Effector memory CD4-positive, alpha-beta T cell (primary cell): Measurements from ENCODE around the gene TELO2.

ENCODE experiments used
- DNase-seq, 3 donors: peaks; one replicate each; pipeline ENCODE4 v3.0.0-alpha.2; 2020
- H3K27ac ChIP-seq: 2 replicates; pipeline ENCODE4 v1.7.0; 2013; ENCODE audit warnings: mild to moderate bottlenecking, low read length, moderate library complexity; ENCODE audit not compliant: insufficient read depth, poor library complexity, severe bottlenecking
- H3K27me3 ChIP-seq: replicated peaks from 2 replicates; pipeline ENCODE4 v1.7.0; 2013; ENCODE audit warnings: mild to moderate bottlenecking, low read length; ENCODE audit not compliant: insufficient read depth, control insufficient read depth, poor library complexity, severe bottlenecking
- H3K36me3 ChIP-seq: 2 replicates; pipeline ENCODE4 v1.7.0; 2013; ENCODE audit warnings: mild to moderate bottlenecking, low read length, moderate library complexity; ENCODE audit not compliant: control insufficient read depth, insufficient read depth
- H3K4me1 ChIP-seq: 2 replicates; pipeline ENCODE4 v1.7.0; 2013; ENCODE audit warnings: low read length, mild to moderate bottlenecking; ENCODE audit not compliant: control insufficient read depth, insufficient read depth, poor library complexity, severe bottlenecking
- H3K4me3 ChIP-seq: 2 replicates; pipeline ENCODE4 v1.7.0; 2013; ENCODE audit warnings: low read length, low read depth, mild to moderate bottlenecking; ENCODE audit not compliant: insufficient read depth, poor library complexity, severe bottlenecking
- H3K9me3 ChIP-seq: 2 replicates; pipeline ENCODE4 v1.7.0; 2013; ENCODE audit warnings: mild to moderate bottlenecking, low read length, moderate library complexity; ENCODE audit not compliant: control insufficient read depth

Gene TELO2

GRCh38 chr16:1553946-1554825 is 61.0 kb downstream of the TELO2 start:
- Histone ChIP-seq H3K9me3 (no peaks in the 10 kb centered on the region), H3K27me3 (no peaks in the 10 kb centered on the region), H3K4me1 (peaks cover 4% of the 10 kb centered on the region), H3K4me3 (no peak overlapping the region), H3K27ac (no peak overlapping the region), H3K36me3 (peaks cover 58% of the 10 kb centered on the region)
- DNase-seq = no peak

DNA sequence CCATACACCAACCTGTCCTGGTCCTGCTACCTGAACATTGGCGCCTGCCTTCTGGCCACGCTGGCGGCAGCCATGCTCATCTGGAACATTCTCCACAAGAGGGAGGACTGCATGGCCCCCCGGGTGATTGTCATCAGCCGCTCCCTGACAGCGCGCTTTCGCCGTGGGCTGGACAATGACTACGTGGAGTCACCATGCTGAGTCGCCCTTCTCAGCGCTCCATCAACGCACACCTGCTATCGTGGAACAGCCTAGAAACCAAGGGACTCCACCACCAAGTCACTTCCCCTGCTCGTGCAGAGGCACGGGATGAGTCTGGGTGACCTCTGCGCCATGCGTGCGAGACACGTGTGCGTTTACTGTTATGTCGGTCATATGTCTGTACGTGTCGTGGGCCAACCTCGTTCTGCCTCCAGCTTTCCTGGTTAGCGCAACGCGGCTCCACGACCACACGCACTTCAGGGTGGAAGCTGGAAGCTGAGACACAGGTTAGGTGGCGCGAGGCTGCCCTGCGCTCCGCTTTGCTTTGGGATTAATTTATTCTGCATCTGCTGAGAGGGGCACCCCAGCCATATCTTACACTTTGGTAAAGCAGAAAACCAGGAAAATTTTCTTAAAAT is 61.8 kb downstream of the TELO2 start:
- no peak for DNase-seq
- Histone ChIP-seq H3K36me3 (peaks cover 51% of the 10 kb centered on the region), H3K4me1 (peaks cover 11% of the 10 kb centered on the region), H3K27ac (no peak overlapping the region), H3K27me3 (no peaks in the 10 kb centered on the region), H3K9me3 (no peaks in the 10 kb centered on the region), H3K4me3 (no peak overlapping the region)

DNA sequence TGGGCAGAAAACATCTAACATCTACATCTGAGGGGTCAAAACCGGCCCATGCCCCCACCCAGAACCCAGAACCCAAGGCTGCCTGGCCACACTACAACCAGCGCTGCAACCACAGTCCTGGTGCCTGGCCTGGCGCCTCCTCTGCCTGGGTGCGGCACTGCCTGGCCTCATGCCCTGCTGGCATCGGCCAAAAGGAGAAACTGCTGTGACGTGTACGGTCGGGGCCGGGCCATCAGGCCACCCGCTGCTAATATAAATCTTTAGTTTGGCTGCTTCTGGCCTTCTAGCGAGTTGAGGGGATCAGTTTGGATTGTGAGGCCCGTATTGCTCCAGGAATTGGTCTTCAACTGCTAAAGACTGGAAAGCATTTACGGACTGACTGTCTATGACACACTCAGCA is 63.1 kb downstream of the TELO2 start:
- Histone ChIP-seq H3K36me3 (peaks cover 38% of the 10 kb centered on the region), H3K9me3 (no peaks in the 10 kb centered on the region), H3K4me1 (peaks cover 24% of the 10 kb centered on the region), H3K27me3 (no peaks in the 10 kb centered on the region), H3K27ac (no peak overlapping the region), H3K4me3 (no peak overlapping the region)
- no peak for DNase-seq

DNA sequence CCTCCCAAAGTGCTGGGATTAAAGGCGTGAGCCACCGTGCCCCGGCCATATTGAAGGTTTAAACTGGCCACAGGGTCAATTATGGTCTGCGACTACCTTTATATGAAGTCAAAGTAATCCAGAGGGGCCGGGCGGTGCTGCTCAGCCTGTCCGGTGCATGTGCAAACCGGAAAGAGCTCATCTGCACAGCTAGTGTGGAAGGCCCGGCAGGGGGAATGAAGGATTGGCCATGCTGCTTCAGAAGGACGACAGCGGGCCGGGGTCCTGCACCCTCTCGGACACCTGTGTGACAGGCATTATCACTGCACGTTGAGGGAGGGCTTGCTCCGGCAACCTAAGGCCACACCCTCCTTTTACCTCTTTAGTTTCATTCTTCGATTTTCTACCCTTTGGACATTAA is 63.9 kb downstream of the TELO2 start:
- Histone ChIP-seq H3K9me3 (no peaks in the 10 kb centered on the region), H3K27me3 (no peaks in the 10 kb centered on the region), H3K4me3 (no peak overlapping the region), H3K4me1 (peaks cover 33% of the 10 kb centered on the region), H3K27ac (no peak overlapping the region), H3K36me3 (peaks cover 30% of the 10 kb centered on the region)
- no peak for DNase-seq

DNA sequence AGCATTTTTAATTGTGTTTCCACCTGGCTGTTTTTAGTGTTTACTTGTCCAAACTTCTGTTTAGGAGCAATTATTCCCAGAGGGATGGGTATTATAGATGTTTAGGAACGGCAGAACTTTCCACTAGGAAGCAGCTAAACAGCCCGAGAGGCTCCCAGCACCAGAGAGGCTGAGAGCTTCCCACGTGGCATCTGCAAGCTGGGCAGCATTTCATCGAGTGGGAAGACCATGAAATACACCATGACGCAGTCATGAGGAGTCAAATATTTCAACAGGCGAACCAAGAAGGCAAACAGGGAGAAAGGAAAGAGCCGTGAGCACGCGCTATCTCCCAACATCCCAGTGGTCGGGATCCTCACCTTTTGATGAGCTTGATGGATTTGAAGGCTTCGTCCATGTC is 64.4 kb downstream of the TELO2 start:
- Histone ChIP-seq H3K9me3 (no peaks in the 10 kb centered on the region), H3K4me1 (peaks cover 33% of the 10 kb centered on the region), H3K27ac (no peak overlapping the region), H3K36me3 (peaks cover 27% of the 10 kb centered on the region), H3K27me3 (no peaks in the 10 kb centered on the region), H3K4me3 (no peak overlapping the region)
- no peak for DNase-seq

- Histone ChIP-seq H3K36me3 (peaks cover 21% of the 10 kb centered on the region), H3K9me3 (no peaks in the 10 kb centered on the region), H3K27me3 (no peaks in the 10 kb centered on the region), H3K4me3 (no peak overlapping the region), H3K4me1 (peaks cover 37% of the 10 kb centered on the region), H3K27ac (peak overlapping the region; percentile 53)
- DNase-seq = peak in 2 of 3 donors; percentile 23
Measured at GRCh38 chr16:1559446-1559975, 66.4 kb downstream of the TELO2 start.
